ENCODE measurements around the gene C16orf96.
A peak's percentile ranks its signal among the peaks of the same experiment; 100 is the strongest.

C16orf96 gene

GRCh38 chr16:4612474-4612931 is 56.4 kb downstream of the C16orf96 start:
- ATAC-seq (replicated peaks; ENCODE audit: extremely low read depth, poor library complexity, severe bottlenecking) (no peak), DNase-seq (ENCODE audit: low spot score in 2 of 2) (no peak)
- peaks cover 13% of the 10 kb centered on the region for H3K4me1 Mint-ChIP-seq
- H3K27ac Mint-ChIP-seq (ENCODE audit: low read depth) = no peak overlapping the region
- H3K27me3 Mint-ChIP-seq = no peaks in the 10 kb centered on the region
- H3K9me3 Mint-ChIP-seq = no peaks in the 10 kb centered on the region
- H3K4me3 Mint-ChIP-seq = peak overlapping the region; percentile 68
- H3K36me3 Mint-ChIP-seq (ENCODE audit: insufficient read depth) = peaks cover 13% of the 10 kb centered on the region

- Mint-ChIP-seq H3K9me3 (no peaks in the 10 kb centered on the region), H3K4me1 (peaks cover 13% of the 10 kb centered on the region), H3K4me3 (peak overlapping the region; percentile 68), H3K36me3 (ENCODE audit: insufficient read depth) (peaks cover 11% of the 10 kb centered on the region), H3K27ac (ENCODE audit: low read depth) (no peak overlapping the region), H3K27me3 (no peaks in the 10 kb centered on the region)
- ATAC-seq (replicated peaks; ENCODE audit: extremely low read depth, poor library complexity, severe bottlenecking) (no peak), DNase-seq (ENCODE audit: low spot score in 2 of 2) (no peak)
Measured at GRCh38 chr16:4612977-4613635, 57.0 kb downstream of the C16orf96 start.

- H3K4me3 Mint-ChIP-seq = peak overlapping the region; percentile 94
- no peaks in the 10 kb centered on the region for H3K27me3 Mint-ChIP-seq
- DNase-seq (ENCODE audit: low spot score in 2 of 2) (no peak), ATAC-seq (replicated peaks; ENCODE audit: extremely low read depth, poor library complexity, severe bottlenecking) (no peak)
- H3K9me3 Mint-ChIP-seq = no peaks in the 10 kb centered on the region
- peaks cover 9% of the 10 kb centered on the region for H3K36me3 Mint-ChIP-seq (ENCODE audit: insufficient read depth)
- no peak overlapping the region for H3K27ac Mint-ChIP-seq (ENCODE audit: low read depth)
- peaks cover 13% of the 10 kb centered on the region for H3K4me1 Mint-ChIP-seq
Measured at GRCh38 chr16:4613636-4614570, 57.8 kb downstream of the C16orf96 start.

- H3K4me1 Mint-ChIP-seq = peaks cover 13% of the 10 kb centered on the region
- peak within 1 kb of the TSS; percentile 94 for H3K4me3 Mint-ChIP-seq
- peak within 1 kb of the TSS; percentile 95 for H3K27ac Mint-ChIP-seq (ENCODE audit: low read depth)
- ATAC-seq (replicated peaks; ENCODE audit: extremely low read depth, poor library complexity, severe bottlenecking) = peak; percentile 31
- DNase-seq (ENCODE audit: low spot score in 2 of 2) = peak; percentile 48 to 49
- no peaks in the 10 kb centered on the region for H3K9me3 Mint-ChIP-seq
- peaks cover 9% of the 10 kb centered on the region for H3K36me3 Mint-ChIP-seq (ENCODE audit: insufficient read depth)
- no peaks in the 10 kb centered on the region for H3K27me3 Mint-ChIP-seq
Measured at GRCh38 chr16:4614571-4615383, 58.6 kb downstream of the C16orf96 start, which contains the start of gene UBALD1. UBALD1 (minus strand) TSS chr16:4614888; CDS start chr16:4614797, 91 bp downstream.

- no peaks in the 10 kb centered on the region for H3K27me3 Mint-ChIP-seq
- H3K36me3 Mint-ChIP-seq (ENCODE audit: insufficient read depth) = peaks cover 9% of the 10 kb centered on the region
- ATAC-seq (replicated peaks; ENCODE audit: extremely low read depth, poor library complexity, severe bottlenecking) (peak; percentile 10), DNase-seq (ENCODE audit: low spot score in 2 of 2) (no peak)
- peak overlapping the region; percentile 94 for H3K4me3 Mint-ChIP-seq
- H3K9me3 Mint-ChIP-seq = no peaks in the 10 kb centered on the region
- peaks cover 13% of the 10 kb centered on the region for H3K4me1 Mint-ChIP-seq
- peak overlapping the region; percentile 95 for H3K27ac Mint-ChIP-seq (ENCODE audit: low read depth)
Measured at GRCh38 chr16:4615384-4616046, 59.4 kb downstream of the C16orf96 start.

DNA sequence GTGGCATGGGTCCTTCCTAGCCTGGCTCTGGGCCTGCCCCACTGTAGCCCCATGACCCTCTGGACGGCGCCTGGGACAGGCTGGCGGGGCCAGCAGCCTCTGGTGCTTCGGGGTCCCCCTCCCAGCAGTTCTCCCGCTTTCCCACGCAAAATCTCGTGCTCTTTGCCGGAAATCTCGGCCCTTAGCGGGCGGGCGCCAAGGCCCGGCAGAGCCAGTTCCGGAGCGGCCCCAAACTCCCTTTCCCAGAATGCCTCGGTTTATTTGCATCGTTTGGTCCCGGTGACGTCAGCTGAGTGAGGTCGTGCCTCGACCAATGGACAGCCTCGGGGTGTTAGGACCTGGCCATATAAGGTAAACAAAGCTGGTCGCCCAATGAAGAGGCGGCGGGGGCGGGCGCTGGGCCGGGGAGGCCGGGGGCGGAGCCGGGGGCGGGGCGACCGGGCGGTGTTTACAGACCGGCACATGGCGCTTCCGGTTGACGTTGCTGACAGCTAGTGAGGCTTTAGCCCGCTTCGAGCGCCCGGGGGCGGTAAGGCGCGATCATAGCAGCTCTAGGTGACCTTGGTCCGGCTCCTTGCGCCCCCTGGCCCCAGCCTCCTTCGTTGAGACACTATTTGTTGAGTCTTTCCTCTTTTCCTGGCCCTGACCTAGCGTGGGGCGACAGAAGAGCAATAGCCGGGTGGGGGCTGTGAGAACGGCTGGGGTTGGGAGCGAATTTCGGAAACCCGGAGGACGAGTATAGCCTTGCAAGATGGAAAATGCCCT is 60.1 kb downstream of the C16orf96 start:
- H3K4me3 Mint-ChIP-seq = peak overlapping the region; percentile 94
- ATAC-seq (replicated peaks; ENCODE audit: extremely low read depth, poor library complexity, severe bottlenecking) = peak; percentile 95

DNA sequence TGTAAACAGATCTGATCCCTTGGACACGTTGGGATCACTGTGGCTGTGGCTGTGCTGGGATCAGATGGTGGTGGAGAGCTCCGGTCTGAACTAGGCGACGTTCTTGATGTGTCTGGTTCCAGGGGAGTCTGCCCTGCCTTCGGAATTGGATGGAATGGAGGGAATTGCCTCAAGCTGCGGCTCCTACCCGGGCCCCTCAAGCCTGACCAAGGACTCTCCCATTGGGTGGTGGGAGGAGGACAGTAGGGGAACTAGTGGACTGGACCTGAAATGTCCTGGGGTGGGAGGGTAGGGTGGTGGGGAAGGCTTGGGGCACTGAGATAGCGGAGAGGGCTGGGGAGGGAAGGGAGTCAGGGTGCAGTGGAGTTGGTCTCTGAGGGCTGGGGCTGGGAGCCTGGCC is 61.7 kb downstream of the C16orf96 start:
- Mint-ChIP-seq H3K4me1 (peaks cover 13% of the 10 kb centered on the region), H3K27me3 (no peaks in the 10 kb centered on the region), H3K36me3 (ENCODE audit: insufficient read depth) (peaks cover 8% of the 10 kb centered on the region), H3K27ac (ENCODE audit: low read depth) (no peak overlapping the region), H3K9me3 (no peaks in the 10 kb centered on the region), H3K4me3 (no peak overlapping the region)
- ATAC-seq (replicated peaks; ENCODE audit: extremely low read depth, poor library complexity, severe bottlenecking) = no peak
- no peak for DNase-seq (ENCODE audit: low spot score in 2 of 2)

More for the DNA sequence above, 60.1 kb downstream of the C16orf96 start:
- H3K27ac Mint-ChIP-seq (ENCODE audit: low read depth) = peak overlapping the region; percentile 95
- peaks cover 13% of the 10 kb centered on the region for H3K4me1 Mint-ChIP-seq
- peaks cover 9% of the 10 kb centered on the region for H3K36me3 Mint-ChIP-seq (ENCODE audit: insufficient read depth)
- no peaks in the 10 kb centered on the region for H3K9me3 Mint-ChIP-seq
- DNase-seq (ENCODE audit: low spot score in 2 of 2) = peak; percentile 87 to 98
- no peaks in the 10 kb centered on the region for H3K27me3 Mint-ChIP-seq

DNA sequence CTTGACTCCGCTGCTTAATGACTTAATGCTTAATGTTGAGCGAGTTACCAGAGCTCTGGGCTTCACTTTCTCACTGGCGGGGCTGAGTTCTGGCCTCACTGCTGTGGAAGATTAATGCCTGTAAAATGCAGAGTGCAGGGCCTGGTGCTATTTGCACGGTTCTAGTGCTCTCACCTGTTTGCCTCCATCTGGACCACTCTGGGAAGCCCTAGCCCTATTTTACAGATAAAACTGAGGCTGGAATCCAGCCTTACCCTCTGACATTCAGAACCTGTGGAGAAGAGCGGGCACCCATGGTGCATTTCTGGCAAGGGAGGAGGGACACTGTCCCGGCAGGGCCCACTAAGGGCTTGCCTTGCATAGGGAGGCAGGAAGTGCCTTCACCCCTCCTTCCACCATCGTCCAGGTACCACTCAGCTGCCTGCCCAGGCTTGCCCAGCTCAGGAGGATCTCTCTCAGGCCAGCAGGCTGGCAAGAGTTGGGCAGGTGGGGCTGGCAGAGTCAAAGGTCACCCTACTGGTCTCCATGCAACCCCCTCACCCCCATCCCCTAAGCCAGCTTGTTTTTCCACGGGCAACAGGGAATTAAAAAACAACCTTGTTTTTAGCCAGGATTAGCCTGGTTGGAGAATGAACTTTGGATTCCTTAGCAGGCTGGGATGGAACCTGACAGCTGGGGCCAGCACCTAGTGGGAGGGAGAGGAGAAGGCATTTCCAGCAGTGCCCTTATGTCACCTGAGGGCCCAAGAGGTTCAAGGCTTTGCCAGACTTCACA is 62.7 kb downstream of the C16orf96 start:
- H3K36me3 Mint-ChIP-seq (ENCODE audit: insufficient read depth) = peaks cover 8% of the 10 kb centered on the region
- peaks cover 13% of the 10 kb centered on the region for H3K4me1 Mint-ChIP-seq
- no peaks in the 10 kb centered on the region for H3K27me3 Mint-ChIP-seq
- no peak for DNase-seq (ENCODE audit: low spot score in 2 of 2)
- no peak for ATAC-seq (replicated peaks; ENCODE audit: extremely low read depth, poor library complexity, severe bottlenecking)
- no peaks in the 10 kb centered on the region for H3K9me3 Mint-ChIP-seq
- H3K4me3 Mint-ChIP-seq = no peak overlapping the region
- H3K27ac Mint-ChIP-seq (ENCODE audit: low read depth) = no peak overlapping the region

- no peak for ATAC-seq (replicated peaks; ENCODE audit: extremely low read depth, poor library complexity, severe bottlenecking)
- no peaks in the 10 kb centered on the region for H3K9me3 Mint-ChIP-seq
- no peak for DNase-seq (ENCODE audit: low spot score in 2 of 2)
- peaks cover 27% of the 10 kb centered on the region for H3K4me1 Mint-ChIP-seq
- H3K36me3 Mint-ChIP-seq (ENCODE audit: insufficient read depth) = peaks cover 4% of the 10 kb centered on the region
- H3K27ac Mint-ChIP-seq (ENCODE audit: low read depth) = peak overlapping the region; percentile 98
- no peaks in the 10 kb centered on the region for H3K27me3 Mint-ChIP-seq
- peak overlapping the region; percentile 38 for H3K4me3 Mint-ChIP-seq
Measured at GRCh38 chr16:4623593-4623992, 67.5 kb downstream of the C16orf96 start.

- H3K27ac Mint-ChIP-seq (ENCODE audit: low read depth) = peak within 1 kb of the TSS; percentile 98
- H3K4me1 Mint-ChIP-seq = peaks cover 27% of the 10 kb centered on the region
- ATAC-seq (replicated peaks; ENCODE audit: extremely low read depth, poor library complexity, severe bottlenecking) = peak; percentile 93
- peak; percentile 86 to 90 for DNase-seq (ENCODE audit: low spot score in 2 of 2)
- peaks cover 8% of the 10 kb centered on the region for H3K36me3 Mint-ChIP-seq (ENCODE audit: insufficient read depth)
- no peaks in the 10 kb centered on the region for H3K27me3 Mint-ChIP-seq
- H3K9me3 Mint-ChIP-seq = no peaks in the 10 kb centered on the region
- peak within 1 kb of the TSS; percentile 89 for H3K4me3 Mint-ChIP-seq
Measured at GRCh38 chr16:4624015-4624826, 68.1 kb downstream of the C16orf96 start, which contains the start of gene MGRN1. MGRN1 (plus strand) TSS chr16:4624826; CDS start chr16:4624961, 135 bp downstream.

Data from central memory CD8-positive, alpha-beta T cell (primary cell).